Liver (tissue), 9 donors: ENCODE measurements around the gene EVI2A. TPM values are rescaled to one million over a fixed set of nuclear protein-coding genes. Genes with fewer than 3 reads are reported as not detected.

Experiments
- DNase-seq: peaks from one replicate; pipeline ENCODE4 v3.0.0-alpha.2; 2017; ENCODE audit warnings: low spot score
- H3K27ac ChIP-seq, 2 donors: one replicate each; pipeline ENCODE4 v1.7.0; 2013; ENCODE audit warnings: inconsistent platforms in 2 of 2, low read length in 2 of 2, control low read depth in 1 of 2, low read depth in 1 of 2, mild to moderate bottlenecking in 1 of 2
- H3K27me3 ChIP-seq, 4 donors: one replicate each; pipeline versions ENCODE4 v1.6.1 to v1.7.0; 2013; ENCODE audit warnings: low read length in 3 of 4, inconsistent platforms in 1 of 4, mild to moderate bottlenecking in 1 of 4, moderate library complexity in 1 of 4; ENCODE audit not compliant: control insufficient read depth in 4 of 4, insufficient read depth in 4 of 4
- H3K36me3 ChIP-seq, 4 donors: one replicate each; pipeline versions ENCODE4 v1.6.1 to v1.7.0; 2013; ENCODE audit warnings: low read length in 3 of 4, mild to moderate bottlenecking in 3 of 4, low read depth in 1 of 4, moderate library complexity in 1 of 4; ENCODE audit not compliant: control insufficient read depth in 4 of 4, insufficient read depth in 3 of 4
- H3K4me1 ChIP-seq, 4 donors: one replicate each; pipeline versions ENCODE4 v1.6.1 to v1.7.0; 2013; ENCODE audit warnings: low read length in 3 of 4, mild to moderate bottlenecking in 3 of 4, moderate library complexity in 1 of 4; ENCODE audit not compliant: control insufficient read depth in 4 of 4, insufficient read depth in 4 of 4
- H3K4me3 ChIP-seq, 3 donors: one replicate each; pipeline versions ENCODE4 v1.6.1 to v1.7.0; 2013; ENCODE audit warnings: low read length in 3 of 3, control low read depth in 1 of 3, low read depth in 1 of 3, mild to moderate bottlenecking in 1 of 3
- H3K9ac ChIP-seq, 2 donors: one replicate each; pipeline ENCODE4 v1.7.0; 2013; ENCODE audit warnings: low read length in 2 of 2, mild to moderate bottlenecking in 2 of 2, moderate library complexity in 2 of 2, control low read depth in 1 of 2, low read depth in 1 of 2
- H3K9me3 ChIP-seq, 4 donors: one replicate each; pipeline versions ENCODE4 v1.6.1 to v1.7.0; 2013; ENCODE audit warnings: low read length in 3 of 4; ENCODE audit not compliant: control insufficient read depth in 4 of 4
- ATF3 ChIP-seq: IDR thresholded peaks from 2 replicates; pipeline ENCODE4 v1.6.1; 2016; ENCODE audit warnings: antibody characterized with exemption
- EGR1 ChIP-seq, 2 donors: IDR thresholded peaks; 2 replicates each; pipeline ENCODE4 v1.6.1; 2016 to 2018; ENCODE audit warnings: antibody characterized with exemption in 2 of 2, low read depth in 2 of 2
- FOXA1 ChIP-seq: IDR thresholded peaks from 2 replicates; pipeline ENCODE4 v1.6.1; 2016; ENCODE audit warnings: antibody characterized with exemption
- FOXA2 ChIP-seq: IDR thresholded peaks from 2 replicates; pipeline ENCODE4 v1.6.1; 2016; ENCODE audit warnings: antibody characterized with exemption
- GABPA ChIP-seq, 2 donors: IDR thresholded peaks in 1 of 2; conservative IDR thresholded peaks in 1 of 2; 2 replicates each; pipeline ENCODE4 v1.6.1; 2016; ENCODE audit warnings: antibody characterized with exemption in 2 of 2, mild to moderate bottlenecking in 1 of 2, moderate library complexity in 1 of 2
- HNF4A ChIP-seq, 2 donors: conservative IDR thresholded peaks; 2 replicates each; pipeline ENCODE4 v1.6.1; 2016; ENCODE audit warnings: antibody characterized with exemption in 2 of 2, mild to moderate bottlenecking in 2 of 2
- HNF4G ChIP-seq: IDR thresholded peaks from 2 replicates; pipeline ENCODE4 v1.6.1; 2016; ENCODE audit warnings: antibody characterized with exemption
- JUND ChIP-seq, 2 donors: IDR thresholded peaks; 2 replicates each; pipeline ENCODE4 v1.6.1; 2016; ENCODE audit warnings: antibody characterized with exemption in 2 of 2
- MAX ChIP-seq: IDR thresholded peaks from 2 replicates; pipeline ENCODE4 v1.6.1; 2016; ENCODE audit warnings: antibody characterized with exemption
- NR2F2 ChIP-seq: IDR thresholded peaks from 2 replicates; pipeline ENCODE4 v1.6.1; 2016; ENCODE audit warnings: antibody characterized with exemption
- REST ChIP-seq: IDR thresholded peaks from 2 replicates; pipeline ENCODE4 v1.6.1; 2016; ENCODE audit warnings: antibody characterized with exemption, mild to moderate bottlenecking
- RXRA ChIP-seq, 2 donors: IDR thresholded peaks; 2 replicates each; pipeline ENCODE4 v1.6.1; 2017 to 2018; ENCODE audit warnings: antibody characterized with exemption in 2 of 2, mild to moderate bottlenecking in 1 of 2
- TAF1 ChIP-seq: conservative IDR thresholded peaks from 2 replicates; pipeline ENCODE4 v1.6.1; 2016; ENCODE audit warnings: antibody characterized with exemption, mild to moderate bottlenecking
- YY1 ChIP-seq: IDR thresholded peaks from 2 replicates; pipeline ENCODE4 v1.6.1; 2016; ENCODE audit warnings: antibody characterized with exemption, mild to moderate bottlenecking
- WGBS: extraction: QIAGEN DNeasy Blood & Tissue Kit; methylation state at CpG from one replicate; pipeline ENCODE4 v1.1.7; 2013; 5-methylcytosine and 5-hydroxymethylcytosine counted together
- polyA plus RNA-seq, 2 donors: library from polyadenylated mRNA; stranded (reverse) in 1 of 2; unstranded in 1 of 2; fragments of 200-250 nt in 1 of 2; fragments of >200 nt in 1 of 2; fragmentation: Nextera tagmentation in 1 of 2; extraction: Ambion mirVana in 1 of 2; gene quantifications; one replicate each; pipeline versions ENCODE4 v1.2.1 to v1.2.3, GENCODE V29; 2013 to 2015
- total RNA-seq, 2 donors: library from RNA; depleted of rRNA; stranded (reverse); fragments of >200 nt; gene quantifications; one replicate each; pipeline ENCODE4 v1.2.3, GENCODE V29; 2014
- TF ChIP-seq, protein P1 (sequence below): fragments of 150-350 bp; IDR thresholded peaks from 2 replicates; pipeline ENCODE4 v1.5.1; 2017; ENCODE audit warnings: improper control_type of control experiment, low read depth, low read length; ENCODE audit not compliant: missing input control
- TF ChIP-seq, protein P2 (sequence below): IDR thresholded peaks from 2 replicates; pipeline ENCODE4 v1.6.1; 2016; ENCODE audit warnings: antibody characterized with exemption
- donor health status: healthy.
- donor health status: healthy.
- donor health status: healthy.
- donor health status: healthy.
- donor health status: healthy.

EVI2A gene
- total and polyA plus RNA-seq, 4 donors = 1.1 to 2.8 (median 2.0) TPM

GRCh38 chr17:31286587-31286986 is 34.8 kb downstream of the EVI2A start:
- no peak overlapping the region for H3K4me3 ChIP-seq
- TF ChIP-seq FOXA1 (no peak), ATF3 (no peak), REST (no peak), MAX (no peak), JUND (IDR thresholded peaks at IDR 0.05) (no peak), YY1 (no peak), EGR1 (IDR thresholded peaks at IDR 0.05; ENCODE audit: low read depth in 2 of 2) (no peak)
- TF ChIP-seq, protein P1, sequence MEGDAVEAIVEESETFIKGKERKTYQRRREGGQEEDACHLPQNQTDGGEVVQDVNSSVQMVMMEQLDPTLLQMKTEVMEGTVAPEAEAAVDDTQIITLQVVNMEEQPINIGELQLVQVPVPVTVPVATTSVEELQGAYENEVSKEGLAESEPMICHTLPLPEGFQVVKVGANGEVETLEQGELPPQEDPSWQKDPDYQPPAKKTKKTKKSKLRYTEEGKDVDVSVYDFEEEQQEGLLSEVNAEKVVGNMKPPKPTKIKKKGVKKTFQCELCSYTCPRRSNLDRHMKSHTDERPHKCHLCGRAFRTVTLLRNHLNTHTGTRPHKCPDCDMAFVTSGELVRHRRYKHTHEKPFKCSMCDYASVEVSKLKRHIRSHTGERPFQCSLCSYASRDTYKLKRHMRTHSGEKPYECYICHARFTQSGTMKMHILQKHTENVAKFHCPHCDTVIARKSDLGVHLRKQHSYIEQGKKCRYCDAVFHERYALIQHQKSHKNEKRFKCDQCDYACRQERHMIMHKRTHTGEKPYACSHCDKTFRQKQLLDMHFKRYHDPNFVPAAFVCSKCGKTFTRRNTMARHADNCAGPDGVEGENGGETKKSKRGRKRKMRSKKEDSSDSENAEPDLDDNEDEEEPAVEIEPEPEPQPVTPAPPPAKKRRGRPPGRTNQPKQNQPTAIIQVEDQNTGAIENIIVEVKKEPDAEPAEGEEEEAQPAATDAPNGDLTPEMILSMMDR = no peak
- no peaks in the 10 kb centered on the region for H3K9me3 ChIP-seq
- WGBS = 96% methylated on average over 1 of the region's 1 CpG
- H3K9ac ChIP-seq = no peak overlapping the region
- H3K27ac ChIP-seq = no peak overlapping the region
- no peaks in the 10 kb centered on the region for H3K4me1 ChIP-seq
- no peak for DNase-seq
- H3K27me3 ChIP-seq = no peaks in the 10 kb centered on the region
- peaks cover 0 to 5% (median 0%) of the 10 kb centered on the region in 4 donors for H3K36me3 ChIP-seq

DNA sequence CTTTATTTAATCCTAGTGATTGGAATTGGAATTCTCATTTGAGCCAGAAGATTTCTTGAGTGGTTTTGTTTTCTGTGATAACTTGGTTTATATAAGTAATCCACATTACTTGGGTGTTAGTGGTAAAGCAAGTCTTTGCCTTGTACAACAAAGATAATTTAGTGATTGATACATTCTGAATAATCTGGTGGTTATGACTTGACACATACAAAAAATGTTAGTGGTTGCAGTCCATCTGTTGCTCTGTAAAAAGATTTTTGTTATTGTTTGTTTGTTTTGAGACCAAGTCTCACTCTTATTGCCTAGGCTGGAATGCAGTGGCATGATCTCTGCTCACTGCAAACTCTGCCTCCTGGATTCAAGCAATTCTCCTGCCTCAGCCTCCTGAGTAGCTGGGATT is 37.6 kb downstream of the EVI2A start:
- Histone ChIP-seq H3K9me3 (no peaks in the 10 kb centered on the region), H3K4me1 (no peaks in the 10 kb centered on the region), H3K27ac (no peak overlapping the region), H3K36me3 (peaks cover 0 to 5% (median 0%) of the 10 kb centered on the region in 4 donors), H3K9ac (no peak overlapping the region), H3K4me3 (no peak overlapping the region), H3K27me3 (no peaks in the 10 kb centered on the region)
- no peak for DNase-seq
- TF ChIP-seq YY1 (no peak), HNF4A (conservative IDR thresholded peaks at IDR 0.05) (no peak), RXRA (IDR thresholded peaks at IDR 0.05) (no peak), ATF3 (no peak), FOXA1 (no peak), TAF1 (no peak), GABPA (IDR thresholded peaks at IDR 0.05 in 1 of 2, conservative IDR thresholded peaks at IDR 0.05 in 1 of 2) (no peak), REST (no peak), MAX (no peak), NR2F2 (no peak), HNF4G (no peak), JUND (IDR thresholded peaks at IDR 0.05) (no peak), EGR1 (IDR thresholded peaks at IDR 0.05; ENCODE audit: low read depth in 2 of 2) (no peak), FOXA2 (no peak)
- TF ChIP-seq, protein P1 = no peak
- TF ChIP-seq, protein P2, sequence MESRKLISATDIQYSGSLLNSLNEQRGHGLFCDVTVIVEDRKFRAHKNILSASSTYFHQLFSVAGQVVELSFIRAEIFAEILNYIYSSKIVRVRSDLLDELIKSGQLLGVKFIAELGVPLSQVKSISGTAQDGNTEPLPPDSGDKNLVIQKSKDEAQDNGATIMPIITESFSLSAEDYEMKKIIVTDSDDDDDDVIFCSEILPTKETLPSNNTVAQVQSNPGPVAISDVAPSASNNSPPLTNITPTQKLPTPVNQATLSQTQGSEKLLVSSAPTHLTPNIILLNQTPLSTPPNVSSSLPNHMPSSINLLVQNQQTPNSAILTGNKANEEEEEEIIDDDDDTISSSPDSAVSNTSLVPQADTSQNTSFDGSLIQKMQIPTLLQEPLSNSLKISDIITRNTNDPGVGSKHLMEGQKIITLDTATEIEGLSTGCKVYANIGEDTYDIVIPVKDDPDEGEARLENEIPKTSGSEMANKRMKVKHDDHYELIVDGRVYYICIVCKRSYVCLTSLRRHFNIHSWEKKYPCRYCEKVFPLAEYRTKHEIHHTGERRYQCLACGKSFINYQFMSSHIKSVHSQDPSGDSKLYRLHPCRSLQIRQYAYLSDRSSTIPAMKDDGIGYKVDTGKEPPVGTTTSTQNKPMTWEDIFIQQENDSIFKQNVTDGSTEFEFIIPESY = no peak
